HG02623 (cell line): ENCODE measurements around the gene TMEM72.

ENCODE experiments used
- ATAC-seq: cut with Tn5 transposase; IDR thresholded peaks from one replicate; pipeline ENCODE4 v1.9.1; 2021; ENCODE audit warnings: moderate library complexity; ENCODE audit not compliant: unreplicated experiment

Gene TMEM72

GRCh38 chr10:44933451-44934321 is 22.5 kb downstream of the TMEM72 start:
- ATAC-seq = no peak

- ATAC-seq = no peak
These were observed 23.5 kb downstream of the TMEM72 start for GRCh38 chr10:44934416-44935200.

- ATAC-seq = no peak
These were observed 24.2 kb downstream of the TMEM72 start for GRCh38 chr10:44935201-44935965.

GRCh38 chr10:44935966-44936295 is 24.8 kb downstream of the TMEM72 start:
- ATAC-seq = no peak

- no peak for ATAC-seq
These were observed 25.3 kb downstream of the TMEM72 start for GRCh38 chr10:44936314-44936975.

GRCh38 chr10:44937196-44938005 is 26.3 kb downstream of the TMEM72 start:
- ATAC-seq = no peak

GRCh38 chr10:44938956-44939355 is 27.8 kb downstream of the TMEM72 start:
- ATAC-seq = no peak

GRCh38 chr10:44939691-44940401 is 28.7 kb downstream of the TMEM72 start:
- no peak for ATAC-seq

GRCh38 chr10:44944354-44944753 is 33.2 kb downstream of the TMEM72 start:
- no peak for ATAC-seq

GRCh38 chr10:44946205-44946604 is 35.1 kb downstream of the TMEM72 start:
- peak; percentile 43 for ATAC-seq

- peak; percentile 62 for ATAC-seq
These were observed 36.4 kb downstream of the TMEM72 start for GRCh38 chr10:44947371-44948152.

- no peak for ATAC-seq
These were observed 37.5 kb downstream of the TMEM72 start for GRCh38 chr10:44948642-44949041.

- ATAC-seq = no peak
These were observed 38.1 kb downstream of the TMEM72 start for GRCh38 chr10:44949127-44949802.

GRCh38 chr10:44949915-44950314 is 38.8 kb downstream of the TMEM72 start:
- ATAC-seq = no peak

- ATAC-seq = no peak
These were observed 39.4 kb downstream of the TMEM72 start for GRCh38 chr10:44950326-44951225.

- no peak for ATAC-seq
These were observed 40.6 kb downstream of the TMEM72 start for GRCh38 chr10:44951576-44952226.
